Measurements from ENCODE around the gene CWC27.

GRCh38 chr5:64874753-64875152, 106.0 kb downstream of the CWC27 start:
- TF ChIP-seq GATA2 (IDR thresholded peaks at IDR 0.05; ENCODE audit: low read depth, low read length) (no peak), GATA3 (IDR thresholded peaks at IDR 0.05; ENCODE audit: low read depth, low read length) (no peak)

All from SH-SY5Y (cell line).